ELF-1 (cell line): ENCODE data around the gene POMT2.
"Not testable (repeated sequence)": the region's sequence is repeated elsewhere in the genome, so short reads cannot be mapped to it uniquely, and the experiment has no call there.

ENCODE experiments used
- DNase-seq: peaks from one replicate; pipeline ENCODE4 v3.0.0-alpha.2; 2016; ENCODE audit warnings: low read depth, low spot score

POMT2 gene

DNA sequence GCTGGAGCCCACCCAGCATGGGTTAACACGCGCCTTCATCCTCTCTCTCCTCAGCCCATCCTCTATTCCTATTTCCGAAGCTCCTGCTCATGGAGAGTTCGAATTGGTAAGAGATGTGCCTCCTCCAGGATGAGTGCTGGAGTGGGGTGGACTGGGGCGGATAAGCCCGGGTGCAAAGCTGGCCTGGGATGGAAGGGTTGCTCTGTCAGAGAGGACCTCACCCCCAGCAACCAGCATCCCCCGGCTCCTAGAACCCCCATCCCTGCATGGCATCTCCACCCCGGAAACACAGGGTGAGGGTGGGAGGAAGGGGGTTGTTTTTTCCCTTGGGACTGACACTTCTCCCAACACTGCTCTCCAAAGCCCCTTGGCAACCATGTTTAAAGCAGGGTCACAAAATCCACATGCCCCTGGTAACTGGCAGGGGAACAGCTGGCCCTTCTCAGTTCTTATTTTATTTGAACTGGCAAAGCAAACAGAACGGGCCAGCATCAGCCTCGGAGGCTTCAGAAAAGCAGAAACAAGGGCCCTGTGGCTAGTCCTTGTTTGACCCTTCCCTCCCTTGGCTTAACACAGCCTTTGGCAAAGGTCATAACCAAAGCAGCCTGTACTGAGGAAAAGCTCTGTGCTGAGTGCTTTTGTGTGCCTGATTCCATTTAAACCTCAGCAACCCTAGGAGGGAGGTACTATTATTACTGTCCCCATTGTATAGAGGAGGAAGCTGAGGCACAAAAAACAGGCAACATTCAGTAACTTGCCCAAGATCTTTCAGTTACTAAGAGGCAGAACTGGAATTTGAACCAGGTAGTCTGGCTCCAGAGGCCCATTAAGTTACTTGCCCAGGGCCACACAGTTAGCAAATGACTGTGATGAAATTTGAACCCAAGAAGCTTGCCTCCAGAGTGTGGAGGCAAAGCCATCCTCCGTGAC is 4.4 kb upstream of the POMT2 start:
- peak; percentile 59 for DNase-seq

- DNase-seq = no peak
These were observed 3.6 kb upstream of the POMT2 start for GRCh38 chr14:77324289-77324688.

DNA sequence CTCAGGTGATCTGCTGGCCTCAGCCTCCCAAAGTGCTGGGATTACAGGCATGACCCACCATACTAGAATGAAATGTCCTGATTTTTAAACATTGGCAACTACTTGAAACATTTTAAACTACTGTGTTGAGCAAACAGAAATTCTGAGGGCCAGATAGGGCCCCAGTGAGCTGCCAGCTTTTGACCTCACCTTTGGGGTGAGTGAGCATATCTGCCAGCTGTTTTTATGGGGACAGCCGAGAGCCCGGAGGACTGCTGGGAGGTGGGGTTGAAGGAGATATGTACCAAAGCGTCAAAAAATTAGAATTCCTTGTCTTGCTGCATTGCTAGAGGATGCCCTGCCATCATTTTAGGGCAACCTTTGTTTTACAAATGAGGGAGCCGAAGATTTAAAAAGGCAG is 2.9 kb upstream of the POMT2 start:
- DNase-seq = no peak

- no peak for DNase-seq
These were observed 2.3 kb upstream of the POMT2 start for GRCh38 chr14:77322951-77323350.

DNA sequence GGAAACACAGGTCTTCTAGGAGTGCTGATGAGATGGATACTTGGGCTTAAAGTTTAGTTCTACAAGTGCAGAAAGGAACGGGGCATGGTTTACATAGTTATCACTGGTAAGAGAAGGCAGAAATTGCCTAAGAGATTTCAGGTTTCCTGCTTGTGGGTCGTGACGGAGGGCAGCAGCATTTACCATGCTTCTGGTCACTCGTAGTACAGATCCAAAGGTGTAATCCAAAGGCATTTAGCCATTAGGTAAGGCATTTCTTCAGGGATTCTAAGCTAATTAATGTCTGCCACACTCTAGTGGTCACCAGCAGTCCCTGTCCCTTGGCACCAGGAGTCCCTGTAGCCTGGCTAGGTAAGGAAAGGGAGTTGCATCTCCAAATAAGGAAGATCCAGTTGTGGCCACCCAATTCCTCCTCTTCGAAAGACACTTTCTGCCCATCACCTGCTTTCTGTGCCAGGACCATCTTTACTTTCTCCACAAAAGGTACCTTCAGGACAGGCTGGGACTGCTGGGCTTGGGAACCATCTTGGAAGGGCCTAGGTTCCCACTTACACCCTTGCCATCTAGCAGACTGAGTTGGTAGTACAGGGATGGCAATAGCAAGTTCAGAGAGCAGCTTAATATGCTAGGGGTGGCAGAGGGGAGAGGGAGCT is 1.7 kb upstream of the POMT2 start:
- no peak for DNase-seq

- DNase-seq = peak; percentile 25
These were observed 1.3 kb downstream of the POMT2 start for GRCh38 chr14:77319422-77319821.

- DNase-seq = not testable (repeated sequence)
These were observed 1.9 kb downstream of the POMT2 start for GRCh38 chr14:77318756-77319155.

- no peak for DNase-seq
These were observed 2.6 kb downstream of the POMT2 start for GRCh38 chr14:77318006-77318553.

- DNase-seq = no peak
These were observed 3.8 kb downstream of the POMT2 start for GRCh38 chr14:77316872-77317301.

DNA sequence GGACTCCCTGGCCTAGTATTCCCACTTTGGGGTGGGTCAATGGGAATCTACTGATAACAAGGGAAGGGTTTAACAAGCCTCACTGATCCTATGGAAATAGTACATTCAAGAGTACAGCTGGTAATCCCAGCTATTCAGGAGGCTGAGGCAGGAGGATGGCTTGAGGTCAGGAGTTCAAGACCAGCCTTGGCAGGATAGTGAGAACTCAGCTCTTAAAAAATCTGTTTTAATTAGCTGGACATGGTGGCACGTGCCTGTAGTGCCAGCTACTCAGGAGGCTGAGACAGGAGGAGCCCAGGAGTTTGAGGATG is 4.5 kb downstream of the POMT2 start:
- DNase-seq = no peak

DNA sequence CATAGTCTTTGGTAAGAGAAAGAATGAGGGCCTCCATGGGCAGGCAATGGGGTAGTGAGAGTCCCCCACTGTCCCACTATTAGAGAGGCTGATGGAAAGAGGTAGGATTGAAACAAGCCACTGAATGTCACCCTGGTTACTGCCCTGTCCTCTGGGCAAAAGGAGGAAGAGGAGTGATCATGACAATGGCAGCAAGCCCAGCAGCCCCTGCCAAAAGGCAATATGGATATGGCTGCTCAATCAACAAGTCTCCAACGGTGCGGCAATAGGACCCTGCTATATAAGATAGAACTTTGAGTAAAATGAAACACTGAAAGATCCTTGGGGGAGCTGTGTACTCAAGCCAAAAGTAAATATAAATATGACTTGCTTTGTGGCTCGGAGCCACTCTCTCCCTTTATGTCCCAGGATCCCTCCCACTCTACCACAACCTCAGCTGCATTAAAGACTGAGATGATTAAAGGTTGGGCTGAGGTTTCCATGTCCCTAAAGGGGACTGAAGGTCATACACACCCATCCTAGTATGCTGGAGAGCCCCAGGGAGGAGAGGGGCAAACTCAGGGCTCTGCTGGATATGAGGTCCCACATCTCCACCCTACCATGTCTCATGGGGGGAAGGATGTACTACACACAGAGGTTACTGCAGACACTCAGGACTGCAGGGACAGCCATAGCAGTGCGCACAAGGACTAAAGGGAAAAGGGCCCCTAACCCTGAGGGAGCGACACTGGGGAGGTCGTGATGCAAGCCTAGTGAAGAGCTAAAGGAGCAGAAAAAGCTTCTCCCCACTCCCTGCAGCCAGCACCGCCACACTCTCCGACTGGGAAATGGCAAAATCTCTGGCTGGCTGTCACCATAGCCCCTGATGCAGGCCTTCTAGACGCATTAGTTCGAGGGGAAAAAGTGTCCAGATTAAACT is 5.9 kb downstream of the POMT2 start:
- peak; percentile 32 for DNase-seq

GRCh38 chr14:77314043-77314442 is 6.6 kb downstream of the POMT2 start:
- peak; percentile 85 for DNase-seq

GRCh38 chr14:77313371-77313770 is 7.3 kb downstream of the POMT2 start:
- no peak for DNase-seq

DNA sequence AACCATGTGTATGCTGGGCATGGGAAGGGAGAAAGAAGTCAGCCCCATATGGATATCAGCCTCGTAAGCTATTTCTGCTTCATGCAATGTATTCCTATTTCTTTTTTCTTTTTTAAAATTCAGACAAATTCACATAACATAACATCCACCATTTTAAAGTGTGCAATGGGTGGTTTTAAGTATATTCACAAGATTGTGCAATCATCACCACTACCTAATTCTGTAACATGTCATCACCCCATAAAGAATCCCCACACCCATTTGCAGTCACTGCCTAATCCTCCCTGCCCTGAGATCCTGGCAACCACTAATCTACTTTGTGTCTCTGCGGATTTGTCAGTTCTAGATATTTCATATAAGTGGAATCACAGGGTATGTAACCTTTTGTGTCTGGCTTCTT is 9.5 kb downstream of the POMT2 start:
- no peak for DNase-seq

DNA sequence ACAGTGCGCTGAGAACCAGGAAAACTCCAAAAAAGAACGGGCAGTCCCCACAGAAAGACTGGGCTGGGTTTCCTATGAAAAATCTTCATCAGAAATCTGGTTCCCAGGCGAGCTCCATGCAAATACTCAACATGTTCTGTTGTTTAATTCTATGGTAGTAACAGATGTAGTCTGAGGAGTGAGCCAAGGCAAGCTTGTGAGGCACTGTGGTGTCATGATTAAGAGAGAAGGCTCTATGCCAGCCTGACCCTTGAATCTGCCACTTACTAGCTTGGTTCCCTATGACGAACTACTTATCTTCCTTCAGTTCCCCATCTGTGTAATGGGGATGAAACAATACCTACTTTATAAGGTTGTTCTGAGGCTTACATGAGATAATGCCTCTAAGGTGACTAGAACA is 10.7 kb downstream of the POMT2 start:
- DNase-seq = no peak

GRCh38 chr14:77309131-77309530 is 11.6 kb downstream of the POMT2 start:
- DNase-seq = no peak

DNA sequence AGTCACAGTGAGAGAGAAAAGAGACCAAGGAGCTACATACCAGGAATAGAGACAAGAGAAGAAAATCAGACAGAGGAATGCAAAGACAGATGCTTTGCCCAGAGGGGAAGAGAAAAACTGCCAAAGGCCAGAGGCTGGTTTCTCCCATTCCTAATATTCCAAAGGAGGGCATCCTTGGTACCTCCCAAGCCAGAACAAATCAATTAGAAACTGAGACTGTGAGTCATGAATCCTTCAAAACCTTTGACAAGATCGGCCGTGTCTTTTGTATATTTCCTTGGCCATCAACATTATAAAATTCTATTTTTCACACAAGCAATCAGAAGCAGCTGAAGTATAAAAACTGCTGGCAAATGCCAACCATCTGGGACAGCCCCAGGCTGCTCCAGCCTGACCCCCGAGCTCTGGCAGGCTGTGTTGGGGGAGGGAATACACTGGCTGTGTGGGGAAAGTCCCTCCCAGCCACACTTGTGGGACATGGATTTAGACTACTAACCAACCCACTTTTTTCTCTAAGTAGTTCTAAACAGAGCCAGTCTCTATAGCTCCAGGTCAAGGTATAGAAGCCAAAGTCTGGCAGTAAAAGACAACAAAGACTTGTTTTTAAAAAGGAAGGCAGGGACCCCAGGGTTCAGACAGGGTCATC is 13.7 kb downstream of the POMT2 start:
- peak; percentile 80 for DNase-seq

- no peak for DNase-seq
These were observed 14.3 kb downstream of the POMT2 start for GRCh38 chr14:77306416-77306815.

DNA sequence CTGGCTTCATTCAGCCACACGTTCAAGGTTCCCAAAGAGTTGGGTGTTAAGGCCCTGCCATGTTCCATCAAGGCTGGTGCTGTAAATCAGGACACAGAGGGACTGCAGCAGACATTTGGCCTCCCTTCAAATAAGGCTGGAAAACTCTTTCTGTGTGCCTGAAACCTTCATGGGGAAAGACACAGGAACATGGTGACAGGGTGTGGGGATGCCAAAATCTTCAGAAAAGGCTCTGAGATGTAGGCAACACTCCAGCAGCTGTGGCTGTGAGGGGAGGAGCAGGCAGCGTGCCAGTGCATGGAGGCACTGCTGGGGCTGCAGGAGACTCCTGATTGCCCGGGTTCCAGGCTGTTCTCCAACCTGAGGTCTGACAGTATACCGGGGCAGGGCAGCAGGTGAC is 15.0 kb downstream of the POMT2 start:
- no peak for DNase-seq

GRCh38 chr14:77303417-77304156 is 17.1 kb downstream of the POMT2 start:
- no peak for DNase-seq

- peak; percentile 63 for DNase-seq
These were observed 17.8 kb downstream of the POMT2 start for GRCh38 chr14:77302926-77303325.
